Lung (tissue), 12 donors: ENCODE data around the gene COL15A1. TPM values are rescaled to one million over a fixed set of nuclear protein-coding genes. Genes with fewer than 3 reads are reported as not detected.
A peak's percentile ranks its signal among the peaks of the same experiment; 100 is the strongest.

Experiments used
- ATAC-seq: fragments of 200-7000 bp; cut with Tn5 transposase; one replicate; pipeline ENCODE4 v1.9.1; 2020; ENCODE audit warnings: moderate number of reproducible peaks; ENCODE audit not compliant: insufficient read depth, low FRiP score
- DNase-seq, 3 donors: peaks; one replicate each; pipeline ENCODE4 v3.0.0-alpha.2; 2013 to 2017
- H3K27ac ChIP-seq, 2 donors: one replicate each; pipeline ENCODE4 v1.5.1; 2013; ENCODE audit warnings: mild to moderate bottlenecking in 2 of 2, moderate library complexity in 2 of 2, control low read depth in 1 of 2, inconsistent platforms in 1 of 2, low read depth in 1 of 2, low read length in 1 of 2
- H3K27me3 ChIP-seq, 3 donors: one replicate each; pipeline ENCODE4 v1.5.1; 2013; ENCODE audit warnings: low read length in 2 of 3; ENCODE audit not compliant: control insufficient read depth in 3 of 3, insufficient read depth in 3 of 3
- H3K36me3 ChIP-seq, 4 donors: one replicate each; pipeline ENCODE4 v1.5.1; 2013; ENCODE audit warnings: low read length in 4 of 4, mild to moderate bottlenecking in 1 of 4, moderate library complexity in 1 of 4; ENCODE audit not compliant: control insufficient read depth in 4 of 4, insufficient read depth in 4 of 4
- H3K4me1 ChIP-seq, 5 donors: one replicate each; pipeline ENCODE4 v1.5.1; 2013; ENCODE audit warnings: low read length in 5 of 5, mild to moderate bottlenecking in 2 of 5, moderate library complexity in 1 of 5; ENCODE audit not compliant: control insufficient read depth in 5 of 5, insufficient read depth in 5 of 5
- H3K4me3 ChIP-seq: one replicate; pipeline ENCODE4 v1.5.1; 2013; ENCODE audit warnings: mild to moderate bottlenecking, control low read depth, moderate library complexity
- H3K9ac ChIP-seq, 2 donors: one replicate each; pipeline ENCODE4 v1.5.1; 2013; ENCODE audit warnings: low read length in 2 of 2, control low read depth in 1 of 2; ENCODE audit not compliant: insufficient read depth in 1 of 2
- H3K9me3 ChIP-seq, 4 donors: one replicate each; pipeline ENCODE4 v1.5.1; 2013; ENCODE audit warnings: low read length in 3 of 4, mild to moderate bottlenecking in 1 of 4, moderate library complexity in 1 of 4; ENCODE audit not compliant: control insufficient read depth in 4 of 4, insufficient read depth in 3 of 4
- WGBS, 2 donors: extraction: QIAGEN DNeasy Blood & Tissue Kit; methylation state at CpG; one replicate each; pipeline ENCODE4 v1.1.7; 2013; 5-methylcytosine and 5-hydroxymethylcytosine counted together
- polyA plus RNA-seq, 2 donors: library from polyadenylated mRNA; stranded (reverse); fragments of 200-250 nt; gene quantifications; one replicate each; pipeline ENCODE4 v1.2.1, GENCODE V29; 2013
- total RNA-seq, 2 donors: library from RNA; depleted of rRNA in 1 of 2; stranded (reverse); fragments of >200 nt in 1 of 2; gene quantifications; one replicate each; pipeline ENCODE4 v1.2.1, GENCODE V29; 2014 to 2021
- TF ChIP-seq, protein P1 (sequence below): IDR thresholded peaks from 2 replicates; pipeline ENCODE4 v1.5.1; 2012; ENCODE audit warnings: mild to moderate bottlenecking; ENCODE audit errors: control extremely low read depth, extremely low read depth
- donor health status: control.
- donor health status: control.
- donor health status: Bipolar disorder and iron deficiency.
- donor health status: healthy.
- donor health status: DM: yes; HTN: yes; CAD: no.

COL15A1 gene
- total and polyA plus RNA-seq, 4 donors: 2.9 to 40.5 (median 8.5) TPM

DNA sequence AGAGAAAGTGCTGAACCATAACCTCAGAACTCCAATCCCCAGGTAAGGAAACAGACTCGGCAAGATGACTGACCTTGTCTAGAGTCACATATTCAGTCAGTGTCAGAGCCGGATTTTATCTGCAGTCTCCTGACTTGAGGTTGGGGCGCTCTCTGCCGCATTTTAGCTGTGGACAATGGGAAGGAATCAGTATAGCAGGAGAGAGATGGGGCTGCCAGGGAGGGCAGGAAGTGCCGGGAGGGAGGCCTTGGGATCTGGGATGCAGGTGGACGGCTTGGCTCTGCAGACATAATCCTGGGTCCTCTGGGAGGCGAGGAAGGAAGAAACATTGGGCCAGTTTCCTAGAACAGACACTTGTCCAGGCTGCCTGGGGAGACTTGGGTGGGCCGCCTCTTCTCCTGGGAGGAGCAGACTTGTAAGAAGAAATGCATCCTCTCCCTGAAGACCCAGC is 39.7 kb upstream of the COL15A1 start:
- H3K9ac ChIP-seq: no peak overlapping the region

DNA sequence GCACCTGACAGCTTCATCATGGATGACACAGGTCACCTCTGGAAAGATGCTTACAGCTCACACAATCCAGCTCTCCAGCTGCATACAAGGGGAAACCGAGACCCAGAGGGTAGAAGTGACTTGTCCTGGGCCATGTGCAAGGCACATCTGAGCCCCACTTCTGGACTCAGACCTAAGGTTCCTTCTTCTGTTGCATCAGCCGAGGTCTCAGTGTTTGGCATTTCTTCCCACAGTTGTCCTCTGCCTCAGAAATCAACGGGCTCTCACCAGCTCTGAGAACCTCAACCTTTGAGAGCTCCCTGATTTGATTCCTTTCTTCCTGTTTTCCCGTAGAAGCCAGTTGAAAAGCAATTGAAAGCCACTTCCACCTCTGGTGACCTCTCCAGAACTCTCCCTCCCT is 38.7 kb upstream of the COL15A1 start:
- TF ChIP-seq, protein P1, sequence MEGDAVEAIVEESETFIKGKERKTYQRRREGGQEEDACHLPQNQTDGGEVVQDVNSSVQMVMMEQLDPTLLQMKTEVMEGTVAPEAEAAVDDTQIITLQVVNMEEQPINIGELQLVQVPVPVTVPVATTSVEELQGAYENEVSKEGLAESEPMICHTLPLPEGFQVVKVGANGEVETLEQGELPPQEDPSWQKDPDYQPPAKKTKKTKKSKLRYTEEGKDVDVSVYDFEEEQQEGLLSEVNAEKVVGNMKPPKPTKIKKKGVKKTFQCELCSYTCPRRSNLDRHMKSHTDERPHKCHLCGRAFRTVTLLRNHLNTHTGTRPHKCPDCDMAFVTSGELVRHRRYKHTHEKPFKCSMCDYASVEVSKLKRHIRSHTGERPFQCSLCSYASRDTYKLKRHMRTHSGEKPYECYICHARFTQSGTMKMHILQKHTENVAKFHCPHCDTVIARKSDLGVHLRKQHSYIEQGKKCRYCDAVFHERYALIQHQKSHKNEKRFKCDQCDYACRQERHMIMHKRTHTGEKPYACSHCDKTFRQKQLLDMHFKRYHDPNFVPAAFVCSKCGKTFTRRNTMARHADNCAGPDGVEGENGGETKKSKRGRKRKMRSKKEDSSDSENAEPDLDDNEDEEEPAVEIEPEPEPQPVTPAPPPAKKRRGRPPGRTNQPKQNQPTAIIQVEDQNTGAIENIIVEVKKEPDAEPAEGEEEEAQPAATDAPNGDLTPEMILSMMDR: no peak
- Histone ChIP-seq H3K9ac (no peak overlapping the region), H3K4me1 (peaks cover 3 to 24% (median 6%) of the 10 kb centered on the region in 5 donors), H3K27me3 (no peaks in the 10 kb centered on the region), H3K9me3 (peaks cover 0 to 2% (median 0%) of the 10 kb centered on the region in 4 donors), H3K4me3 (no peak overlapping the region), H3K27ac (no peak overlapping the region), H3K36me3 (no peaks in the 10 kb centered on the region)
- ATAC-seq (no peak), DNase-seq (no peak)
- WGBS, 2 donors: 59 to 76% methylated on average over 4 of the region's 4 CpGs

More for the DNA sequence above, 39.7 kb upstream of the COL15A1 start:
- TF ChIP-seq, protein P1: no peak
- peaks cover 3 to 24% (median 10%) of the 10 kb centered on the region in 5 donors for H3K4me1 ChIP-seq
- ATAC-seq (no peak), DNase-seq (no peak)
- H3K27me3 ChIP-seq: no peaks in the 10 kb centered on the region
- peaks cover 0 to 2% (median 0%) of the 10 kb centered on the region in 4 donors for H3K9me3 ChIP-seq
- H3K36me3 ChIP-seq: no peaks in the 10 kb centered on the region
- no peak overlapping the region for H3K4me3 ChIP-seq
- H3K27ac ChIP-seq: no peak overlapping the region
- 86 to 91% methylated on average over 8 of the region's 8 CpGs for WGBS, 2 donors

DNA sequence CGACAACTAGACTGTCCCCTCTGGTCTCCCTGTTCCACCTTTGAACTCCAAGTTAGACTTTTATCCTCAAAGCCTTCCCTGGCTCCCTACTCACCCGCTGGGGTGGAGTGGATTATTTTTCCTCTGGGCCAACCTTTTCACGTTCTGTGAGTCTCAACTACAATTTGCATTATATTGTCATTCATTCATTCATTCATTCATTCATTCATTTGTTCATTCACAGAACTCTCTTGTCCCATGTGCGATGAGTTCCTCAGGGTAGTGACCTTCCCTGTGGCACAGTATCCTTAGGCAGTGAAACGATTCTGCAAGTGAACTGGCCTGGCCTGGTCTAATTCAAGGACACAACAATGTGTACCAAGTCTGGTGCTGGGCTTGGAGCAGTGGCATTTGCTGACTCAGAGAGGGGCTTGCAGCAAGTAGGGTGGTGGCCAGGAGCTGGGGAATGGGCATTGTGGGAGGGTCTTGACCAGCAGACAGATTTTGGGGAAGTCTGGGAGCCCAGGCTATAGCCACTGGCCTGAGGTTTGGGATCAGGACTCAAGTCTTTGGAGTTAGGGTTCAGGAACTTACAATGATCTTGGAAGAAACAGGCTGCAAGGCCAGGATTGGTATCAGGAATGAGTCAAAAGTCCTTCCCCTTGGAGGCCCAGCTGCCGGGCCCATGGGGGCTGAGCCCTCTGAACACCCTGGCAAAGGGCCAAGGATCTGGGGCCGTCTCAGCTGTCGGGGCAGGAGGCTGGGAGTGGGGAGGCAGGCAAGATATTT is 37.2 kb upstream of the COL15A1 start:
- DNase-seq (peak; percentile 27 to 54 (median 51)), ATAC-seq (no peak)
- Histone ChIP-seq H3K4me3 (no peak overlapping the region), H3K9me3 (peaks cover 0 to 2% (median 0%) of the 10 kb centered on the region in 4 donors), H3K27ac (peak overlapping the region in 1 of 2 donors; percentile 80), H3K4me1 (peaks cover 3 to 24% (median 6%) of the 10 kb centered on the region in 5 donors), H3K27me3 (no peaks in the 10 kb centered on the region), H3K36me3 (no peaks in the 10 kb centered on the region), H3K9ac (no peak overlapping the region)
- WGBS, 2 donors: 62 to 80% methylated on average over 8 of the region's 8 CpGs
- TF ChIP-seq, protein P1: no peak
